Activated T-helper 9 cell treated with anti-CD3 and anti-CD28 coated beads, Interleukin-2, amount 50 U/mL, for 16 hours (primary cell): Measurements from ENCODE around the gene FOLR1.
"Not testable (repeated sequence)": the region's sequence is repeated elsewhere in the genome, so short reads cannot be mapped to it uniquely, and the experiment has no call there.

Experiments
- DNase-seq: peaks from one replicate; pipeline ENCODE4 v3.0.0-alpha.2; 2020; ENCODE audit warnings: low read depth

The FOLR1 gene

DNA sequence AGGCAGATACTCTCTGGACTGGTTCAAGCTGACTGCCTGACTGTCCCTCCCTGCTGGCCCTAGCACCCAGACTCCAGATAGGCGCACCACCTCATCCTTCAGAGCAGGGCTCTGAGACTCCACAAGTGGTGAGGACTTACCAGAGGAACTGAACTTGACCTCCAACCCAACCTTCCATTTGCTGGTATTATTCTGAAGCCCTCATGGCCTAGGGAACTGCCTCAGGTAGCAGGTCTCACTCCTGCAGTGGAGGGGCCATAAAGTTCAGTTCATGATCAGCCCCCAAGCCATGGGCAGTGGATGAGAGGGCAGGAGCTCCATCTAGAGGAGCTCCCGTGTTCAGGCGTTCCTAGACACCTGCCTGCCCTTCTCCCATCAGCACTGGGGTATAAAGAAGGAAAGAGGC lies 10.4 kb upstream of the FOLR1 start:
- not testable (repeated sequence) for DNase-seq

- DNase-seq = no peak
Observed at GRCh38 chr11:72188267-72188666, 3.7 kb upstream of the FOLR1 start.

DNA sequence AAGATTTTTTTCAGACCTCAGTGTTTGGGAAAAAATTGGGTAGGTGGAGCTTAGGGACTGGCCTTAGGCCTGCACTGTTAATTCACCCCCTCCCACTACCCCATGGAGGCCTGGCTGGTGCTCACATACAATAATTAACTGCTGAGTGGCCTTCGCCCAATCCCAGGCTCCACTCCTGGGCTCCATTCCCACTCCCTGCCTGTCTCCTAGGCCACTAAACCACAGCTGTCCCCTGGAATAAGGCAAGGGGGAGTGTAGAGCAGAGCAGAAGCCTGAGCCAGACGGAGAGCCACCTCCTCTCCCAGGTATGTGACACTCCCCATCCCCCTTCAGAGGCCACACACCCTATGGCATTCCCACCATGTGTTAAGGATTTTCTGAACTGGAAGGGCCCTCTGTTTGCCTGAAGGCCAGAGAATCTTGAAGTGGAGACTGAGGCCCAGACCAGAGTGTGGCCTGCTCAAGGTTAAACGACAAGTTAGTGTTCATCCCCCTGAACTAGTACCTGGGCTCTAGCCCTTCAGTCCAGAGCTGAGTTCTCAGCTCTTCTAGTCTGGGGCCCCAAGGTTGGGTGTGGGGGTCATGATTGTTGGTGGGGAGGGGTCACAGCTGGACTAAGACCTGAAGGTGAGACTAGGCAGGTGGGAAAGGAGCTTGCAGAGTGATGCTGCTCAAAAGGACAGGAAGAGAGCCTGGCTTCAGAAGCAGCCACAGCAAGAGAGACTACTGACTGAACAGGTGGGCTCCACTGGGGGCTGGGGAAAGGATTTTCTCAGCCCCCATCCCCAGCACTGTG lies 2.3 kb upstream of the FOLR1 start:
- DNase-seq = no peak

- DNase-seq = no peak
Observed at GRCh38 chr11:72190631-72191071, 1.3 kb upstream of the FOLR1 start.

- DNase-seq = no peak
Observed at GRCh38 chr11:72195518-72196270, 3.8 kb downstream of the FOLR1 start.

DNA sequence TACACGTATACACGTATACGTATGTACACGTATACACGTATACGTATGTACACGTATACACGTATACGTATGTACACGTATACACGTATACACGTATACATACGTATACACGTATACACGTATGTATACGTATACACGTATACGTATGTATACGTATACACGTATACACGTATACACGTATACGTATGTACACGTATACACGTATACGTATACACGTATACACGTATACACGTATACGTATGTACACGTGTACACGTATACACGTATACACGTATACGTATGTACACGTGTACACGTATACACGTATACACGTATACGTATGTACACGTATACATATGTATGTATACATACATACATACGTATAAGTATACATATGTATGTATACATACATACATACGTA lies 9.5 kb downstream of the FOLR1 start:
- not testable (repeated sequence) for DNase-seq

- DNase-seq = no peak
Observed at GRCh38 chr11:72202571-72202970, 10.6 kb downstream of the FOLR1 start.

DNA sequence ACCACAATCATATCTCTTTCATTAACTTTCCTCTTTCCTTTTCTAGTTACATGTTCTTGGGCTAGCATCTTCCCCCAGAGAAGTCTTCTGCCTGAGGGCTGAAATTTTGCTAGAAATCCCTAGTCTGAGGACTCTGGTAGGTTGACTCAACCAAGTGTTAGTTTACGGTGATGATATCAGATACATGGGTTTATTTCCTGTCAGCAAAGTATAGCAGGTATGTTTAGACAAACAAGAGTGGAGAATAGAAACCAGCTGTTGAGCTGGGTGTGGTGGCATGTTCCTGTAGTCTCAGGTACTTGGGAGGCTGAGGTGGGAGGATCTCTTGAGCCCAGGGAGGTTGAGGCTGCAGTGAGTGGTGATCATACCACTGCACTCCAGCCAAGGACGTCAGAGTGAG lies 11.2 kb downstream of the FOLR1 start:
- DNase-seq = no peak

DNA sequence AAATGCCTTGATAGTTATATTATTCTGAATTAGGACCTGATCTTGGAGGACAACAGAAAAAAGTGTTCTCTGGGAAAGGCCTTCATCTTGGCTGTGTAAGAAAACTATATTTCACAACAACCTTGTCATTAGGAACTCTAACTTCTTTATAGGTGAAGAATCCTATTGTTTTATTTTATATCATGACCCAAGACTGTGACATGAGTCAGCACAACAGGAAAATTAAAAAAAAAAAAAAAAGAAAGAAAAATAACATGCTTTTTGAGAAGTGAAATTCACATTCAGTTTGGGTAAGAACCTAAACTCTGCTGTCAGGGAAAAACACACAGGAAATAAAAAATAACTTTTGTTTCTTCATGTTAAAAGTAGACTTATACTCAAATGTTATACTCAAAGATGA lies 12.9 kb downstream of the FOLR1 start:
- DNase-seq = no peak

GRCh38 chr11:72206794-72207193 lies 14.9 kb downstream of the FOLR1 start:
- not testable (repeated sequence) for DNase-seq

DNA sequence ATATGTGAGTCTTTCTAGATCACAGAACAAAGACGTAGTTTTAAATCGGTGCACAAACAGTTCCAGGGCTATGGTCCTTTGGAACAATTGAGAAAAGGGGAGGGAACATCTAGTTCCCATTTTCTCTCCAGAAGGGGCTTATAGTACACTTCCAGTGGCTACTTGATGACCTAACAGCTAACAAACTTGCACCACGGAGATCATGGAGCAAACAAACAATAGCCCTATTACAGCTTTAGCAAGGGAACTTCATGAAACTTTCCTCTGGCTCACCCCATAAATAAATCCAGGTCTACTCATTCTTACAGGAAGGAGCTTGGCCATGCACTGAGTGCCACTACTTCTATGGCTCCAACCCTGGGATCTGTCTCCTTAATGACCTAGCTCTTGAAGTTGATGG lies 16.3 kb downstream of the FOLR1 start:
- no peak for DNase-seq

DNA sequence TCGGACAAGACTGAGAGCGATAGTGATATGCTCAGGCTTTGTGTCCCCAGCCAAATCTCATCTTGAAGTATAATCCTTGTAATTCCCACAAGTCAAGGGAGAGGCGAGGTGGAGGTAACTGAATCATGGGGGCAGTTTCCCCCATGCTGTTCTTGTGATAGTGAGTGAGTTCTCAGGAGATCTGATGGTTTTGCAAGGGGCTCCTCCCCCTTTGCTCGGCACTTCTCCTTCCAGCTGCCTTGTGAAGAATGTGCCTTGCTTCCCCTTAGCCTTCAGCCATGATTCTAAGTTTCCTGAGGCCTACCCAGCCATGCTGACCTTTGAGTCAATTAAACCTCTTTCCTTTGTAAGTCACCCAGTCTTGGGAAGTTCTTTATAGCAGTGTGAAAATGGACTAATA lies 17.2 kb downstream of the FOLR1 start:
- DNase-seq = no peak

- no peak for DNase-seq
Observed at GRCh38 chr11:72216638-72217037, 24.7 kb downstream of the FOLR1 start, which contains the start of gene FOLR2. Gene FOLR2, plus strand, starts transcription at chr11:72216794. Its CDS starts 1,791 bp downstream, at chr11:72218585.

GRCh38 chr11:72217841-72218240 lies 25.9 kb downstream of the FOLR1 start:
- no peak for DNase-seq

- no peak for DNase-seq
Observed at GRCh38 chr11:72218251-72218745, 26.4 kb downstream of the FOLR1 start.

GRCh38 chr11:72220696-72221363 lies 28.9 kb downstream of the FOLR1 start:
- no peak for DNase-seq

GRCh38 chr11:72221386-72222075 lies 29.6 kb downstream of the FOLR1 start:
- no peak for DNase-seq

DNA sequence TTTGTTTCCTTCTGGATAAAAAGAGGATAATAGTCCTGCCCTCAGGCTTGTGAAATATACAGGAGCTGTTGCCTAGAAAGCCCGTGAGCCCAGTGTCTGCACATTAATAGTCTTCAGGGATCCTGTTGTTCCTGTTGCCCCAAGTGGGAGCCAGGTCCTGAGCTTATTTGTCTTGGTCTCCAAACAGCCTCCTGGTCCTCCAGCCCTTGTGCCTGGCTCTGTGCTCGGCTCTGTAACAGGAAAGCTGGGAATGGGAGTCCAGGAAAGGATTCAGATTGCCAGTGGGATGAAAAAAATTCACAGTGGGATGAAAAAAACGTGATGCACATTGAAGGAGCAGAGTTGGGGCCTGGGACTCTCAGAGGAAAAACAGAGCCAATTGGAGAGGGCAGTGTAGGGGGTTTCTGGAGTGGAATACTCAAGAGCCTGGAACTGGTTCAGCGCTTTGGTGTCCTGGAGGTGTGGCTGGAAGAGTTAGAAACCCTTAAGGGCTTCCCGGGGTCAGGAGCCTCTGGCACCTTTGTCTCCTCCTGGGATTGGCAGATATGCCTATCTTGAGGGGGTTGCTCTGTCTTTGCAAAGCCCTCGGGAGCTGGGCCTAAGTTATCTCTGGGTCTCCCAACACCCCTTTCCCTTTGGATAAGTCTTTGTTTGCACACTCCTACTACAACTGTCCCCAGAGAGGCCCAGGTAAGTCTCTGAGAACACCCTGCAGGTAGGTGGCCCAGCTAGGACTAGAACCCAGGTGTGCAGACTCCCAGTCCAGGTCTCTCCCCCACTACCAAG lies 30.4 kb downstream of the FOLR1 start:
- no peak for DNase-seq

DNA sequence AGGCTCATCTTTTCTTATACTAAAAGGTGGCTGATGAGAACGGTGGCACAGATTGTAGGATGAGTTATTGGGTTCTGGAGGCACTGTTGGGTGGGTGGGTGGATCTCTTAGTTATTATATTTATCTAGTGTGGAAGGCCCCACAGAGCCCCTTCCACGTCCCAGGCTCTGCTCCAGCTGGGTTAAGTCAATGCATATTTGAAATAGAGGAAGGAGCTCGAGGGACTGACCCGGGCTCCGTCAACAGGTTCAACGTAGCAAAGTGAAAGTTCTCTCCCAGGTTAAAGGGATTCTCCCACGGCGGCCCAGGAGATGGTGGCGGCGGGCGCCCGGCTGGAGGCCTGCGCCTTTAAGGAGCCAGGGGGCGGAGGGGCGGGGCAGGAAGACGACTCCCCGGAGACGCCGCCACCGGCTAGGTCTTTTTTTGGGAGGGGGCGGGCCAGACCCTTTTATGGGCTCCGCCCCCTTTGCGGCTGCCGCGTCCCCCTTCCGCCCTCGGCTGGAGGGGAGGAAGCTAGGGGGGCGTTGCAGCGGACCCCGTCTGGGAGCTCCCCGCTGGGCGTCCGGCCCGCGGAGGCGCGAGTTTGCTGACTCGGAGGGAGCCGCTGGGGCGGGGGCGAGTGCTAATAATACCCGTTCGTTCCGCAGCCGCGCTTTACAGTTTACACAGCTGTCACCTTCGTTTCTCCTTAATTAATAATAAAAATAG lies 31.1 kb downstream of the FOLR1 start:
- DNase-seq = peak; percentile 89
